NCI-H446 (cell line): ENCODE results near the gene KCNQ1.

Source experiments
- DNase-seq, 2 experiments: peaks; one replicate each; lab custom pipeline; 2025; lab: John Stamatoyannopoulos, UW

The KCNQ1 gene

GRCh38 chr11:2459796-2460531 is 15.2 kb downstream of the KCNQ1 start:
- no peak for DNase-seq

GRCh38 chr11:2460540-2461252 is 15.9 kb downstream of the KCNQ1 start:
- no peak for DNase-seq

GRCh38 chr11:2461253-2461955 is 16.6 kb downstream of the KCNQ1 start:
- DNase-seq: no peak

GRCh38 chr11:2461956-2462542 is 17.2 kb downstream of the KCNQ1 start:
- no peak for DNase-seq

GRCh38 chr11:2462543-2462985 is 17.8 kb downstream of the KCNQ1 start:
- no peak for DNase-seq

- no peak for DNase-seq
Measured at GRCh38 chr11:2462986-2463765, 18.4 kb downstream of the KCNQ1 start.

GRCh38 chr11:2463766-2464277 is 19.0 kb downstream of the KCNQ1 start:
- no peak for DNase-seq

GRCh38 chr11:2464451-2465165 is 19.8 kb downstream of the KCNQ1 start:
- no peak for DNase-seq

- DNase-seq: no peak
Measured at GRCh38 chr11:2465202-2466068, 20.6 kb downstream of the KCNQ1 start.

- DNase-seq: no peak
Measured at GRCh38 chr11:2466069-2466801, 21.4 kb downstream of the KCNQ1 start.

GRCh38 chr11:2466869-2467694 is 22.3 kb downstream of the KCNQ1 start:
- no peak for DNase-seq

- DNase-seq: no peak
Measured at GRCh38 chr11:2467695-2468055, 22.9 kb downstream of the KCNQ1 start.

- DNase-seq: no peak
Measured at GRCh38 chr11:2468363-2469235, 23.8 kb downstream of the KCNQ1 start.

GRCh38 chr11:2470495-2470894 is 25.7 kb downstream of the KCNQ1 start:
- no peak for DNase-seq

GRCh38 chr11:2471048-2471803 is 26.4 kb downstream of the KCNQ1 start:
- no peak for DNase-seq

GRCh38 chr11:2471804-2472096 is 26.9 kb downstream of the KCNQ1 start:
- DNase-seq: no peak
